Measurements from ENCODE around the gene SRI. TPM values are rescaled to one million over a fixed set of nuclear protein-coding genes. Genes with fewer than 3 reads are reported as not detected.
"Not testable (repeated sequence)": the region's sequence is repeated elsewhere in the genome, so short reads cannot be mapped to it uniquely, and the experiment has no call there.

SRI gene
- total and polyA plus RNA-seq, 2 donors (not counting 1 experiment from before 2014, with no cell fraction given), result 46.5 to 49.9 TPM

GRCh38 chr7:88268051-88268450 lies 48.2 kb upstream of the SRI start:
- no CpG with 5 or more reads among the region's 2 CpGs for WGBS (ENCODE audit: insufficient coverage)
- no peaks in the 10 kb centered on the region for H3K27me3 ChIP-seq (replicated peaks in 1 of 4; ENCODE audit: control extremely low read depth in 1 of 4, control insufficient read depth in 3 of 4, insufficient read depth in 4 of 4, low read length in 3 of 4)
- Mint-ChIP-seq H3K4me1 (no peaks in the 10 kb centered on the region), H3K27me3 (peaks cover 3% of the 10 kb centered on the region), H3K4me3 (no peak overlapping the region), H3K9me3 (ENCODE audit: insufficient read depth) (no peaks in the 10 kb centered on the region), H3K27ac (no peak overlapping the region)
- no peaks in the 10 kb centered on the region for H3K9me3 ChIP-seq (ENCODE audit: control extremely low read depth in 1 of 3, control insufficient read depth in 2 of 3, insufficient read depth in 1 of 3, low read length in 2 of 3)
- H3K79me2 ChIP-seq (ENCODE audit: control insufficient read depth, insufficient read depth, low read length), result no peaks in the 10 kb centered on the region
- H3K4me3 ChIP-seq (ENCODE audit: control extremely low read depth in 1 of 5, extremely low read depth in 1 of 5, insufficient read depth in 1 of 5, low read depth in 2 of 5, low read length in 4 of 5), result no peak overlapping the region
- ATAC-seq (ENCODE audit: low read depth) (no peak), DNase-seq (no peak)
- no peak overlapping the region for H2AFZ ChIP-seq (ENCODE audit: insufficient read depth, low read depth, low read length, poor library complexity, severe bottlenecking)
- intact Hi-C loops (cut with micrococcal nuclease), result no loop called here
- ChIA-PET POLR2A (no interaction called here), CTCF (no interaction called here)
- H3K9ac ChIP-seq (ENCODE audit: low read length), result no peak overlapping the region
- H3K4me1 ChIP-seq (ENCODE audit: control insufficient read depth in 2 of 2, insufficient read depth in 2 of 2, low read length in 2 of 2), result no peaks in the 10 kb centered on the region
- no peaks in the 10 kb centered on the region for H3K36me3 ChIP-seq (replicated peaks in 1 of 2; ENCODE audit: control extremely low read depth in 1 of 2, control insufficient read depth in 1 of 2, extremely low read depth in 1 of 2, insufficient read depth in 2 of 2, low read length in 1 of 2)
- H4K20me1 ChIP-seq (ENCODE audit: control insufficient read depth, insufficient read depth, low read length, poor library complexity, severe bottlenecking), result no peaks in the 10 kb centered on the region
- TF ChIP-seq, protein P1, sequence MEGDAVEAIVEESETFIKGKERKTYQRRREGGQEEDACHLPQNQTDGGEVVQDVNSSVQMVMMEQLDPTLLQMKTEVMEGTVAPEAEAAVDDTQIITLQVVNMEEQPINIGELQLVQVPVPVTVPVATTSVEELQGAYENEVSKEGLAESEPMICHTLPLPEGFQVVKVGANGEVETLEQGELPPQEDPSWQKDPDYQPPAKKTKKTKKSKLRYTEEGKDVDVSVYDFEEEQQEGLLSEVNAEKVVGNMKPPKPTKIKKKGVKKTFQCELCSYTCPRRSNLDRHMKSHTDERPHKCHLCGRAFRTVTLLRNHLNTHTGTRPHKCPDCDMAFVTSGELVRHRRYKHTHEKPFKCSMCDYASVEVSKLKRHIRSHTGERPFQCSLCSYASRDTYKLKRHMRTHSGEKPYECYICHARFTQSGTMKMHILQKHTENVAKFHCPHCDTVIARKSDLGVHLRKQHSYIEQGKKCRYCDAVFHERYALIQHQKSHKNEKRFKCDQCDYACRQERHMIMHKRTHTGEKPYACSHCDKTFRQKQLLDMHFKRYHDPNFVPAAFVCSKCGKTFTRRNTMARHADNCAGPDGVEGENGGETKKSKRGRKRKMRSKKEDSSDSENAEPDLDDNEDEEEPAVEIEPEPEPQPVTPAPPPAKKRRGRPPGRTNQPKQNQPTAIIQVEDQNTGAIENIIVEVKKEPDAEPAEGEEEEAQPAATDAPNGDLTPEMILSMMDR (IDR thresholded peaks at IDR 0.05), result no peak
- TF ChIP-seq EZH2 (IDR thresholded peaks at IDR 0.05; ENCODE audit: borderline replicate concordance, insufficient read depth, low read depth, low read length, poor library complexity, severe bottlenecking), result no peak
- no peak overlapping the region for H3K4me2 ChIP-seq (replicated peaks; ENCODE audit: low read depth, low read length, poor library complexity, severe bottlenecking)
- no peak overlapping the region for H3K27ac ChIP-seq (ENCODE audit: low read length in 2 of 2)

- intact Hi-C loops (cut with micrococcal nuclease), result no loop called here
- Histone ChIP-seq H3K4me1 (ENCODE audit: control insufficient read depth in 2 of 2, insufficient read depth in 2 of 2, low read length in 2 of 2) (no peaks in the 10 kb centered on the region), H3K27ac (ENCODE audit: low read length in 2 of 2) (no peak overlapping the region), H3K27me3 (replicated peaks in 1 of 4; ENCODE audit: control extremely low read depth in 1 of 4, control insufficient read depth in 3 of 4, insufficient read depth in 4 of 4, low read length in 3 of 4) (no peaks in the 10 kb centered on the region), H4K20me1 (ENCODE audit: control insufficient read depth, insufficient read depth, low read length, poor library complexity, severe bottlenecking) (no peaks in the 10 kb centered on the region), H2AFZ (ENCODE audit: insufficient read depth, low read depth, low read length, poor library complexity, severe bottlenecking) (no peak overlapping the region), H3K36me3 (replicated peaks in 1 of 2; ENCODE audit: control extremely low read depth in 1 of 2, control insufficient read depth in 1 of 2, extremely low read depth in 1 of 2, insufficient read depth in 2 of 2, low read length in 1 of 2) (no peaks in the 10 kb centered on the region), H3K4me3 (ENCODE audit: control extremely low read depth in 1 of 5, extremely low read depth in 1 of 5, insufficient read depth in 1 of 5, low read depth in 2 of 5, low read length in 4 of 5) (no peak overlapping the region), H3K79me2 (ENCODE audit: control insufficient read depth, insufficient read depth, low read length) (no peaks in the 10 kb centered on the region), H3K9ac (ENCODE audit: low read length) (no peak overlapping the region), H3K9me3 (ENCODE audit: control extremely low read depth in 1 of 3, control insufficient read depth in 2 of 3, insufficient read depth in 1 of 3, low read length in 2 of 3) (no peaks in the 10 kb centered on the region), H3K4me2 (replicated peaks; ENCODE audit: low read depth, low read length, poor library complexity, severe bottlenecking) (no peak overlapping the region)
- Mint-ChIP-seq H3K27me3 (peaks cover 3% of the 10 kb centered on the region), H3K4me1 (no peaks in the 10 kb centered on the region), H3K9me3 (ENCODE audit: insufficient read depth) (no peaks in the 10 kb centered on the region), H3K27ac (no peak overlapping the region), H3K4me3 (no peak overlapping the region)
- DNase-seq (no peak), ATAC-seq (ENCODE audit: low read depth) (no peak)
- POLR2A ChIA-PET, result no interaction called here
- TF ChIP-seq, protein P1 (IDR thresholded peaks at IDR 0.05), result no peak
- no peak for TF ChIP-seq EZH2 (IDR thresholded peaks at IDR 0.05; ENCODE audit: borderline replicate concordance, insufficient read depth, low read depth, low read length, poor library complexity, severe bottlenecking)
- CTCF ChIA-PET, result no interaction called here
- 91% methylated on average over 2 of the region's 4 CpGs for WGBS (ENCODE audit: insufficient coverage)
Measured at GRCh38 chr7:88267421-88267820, 47.6 kb upstream of the SRI start.

DNA sequence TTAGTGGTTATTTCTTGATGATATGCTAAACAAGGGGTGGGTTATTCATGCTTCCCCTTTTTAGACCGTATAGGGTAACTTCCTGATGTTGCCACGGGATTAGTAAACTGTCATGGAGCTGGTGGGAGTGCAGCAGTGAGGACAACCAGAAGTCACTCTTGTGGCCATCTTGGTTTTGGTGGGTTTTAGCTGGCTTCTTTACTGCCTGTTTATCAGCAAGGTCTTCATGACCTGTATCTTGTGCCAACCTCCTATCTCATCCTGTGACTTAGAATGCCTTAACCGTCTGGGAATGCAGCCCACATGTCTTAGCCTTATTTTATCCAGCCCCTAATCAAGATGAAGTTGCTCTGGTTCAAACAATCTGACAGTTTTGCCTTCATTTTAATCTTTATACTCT lies 45.1 kb upstream of the SRI start:
- H3K27me3 ChIP-seq (replicated peaks in 1 of 4; ENCODE audit: control extremely low read depth in 1 of 4, control insufficient read depth in 3 of 4, insufficient read depth in 4 of 4, low read length in 3 of 4); H3K27ac ChIP-seq (ENCODE audit: low read length in 2 of 2); H2AFZ ChIP-seq (ENCODE audit: insufficient read depth, low read depth, low read length, poor library complexity, severe bottlenecking); H3K4me2 ChIP-seq (replicated peaks; ENCODE audit: low read depth, low read length, poor library complexity, severe bottlenecking); H3K36me3 ChIP-seq (replicated peaks in 1 of 2; ENCODE audit: control extremely low read depth in 1 of 2, control insufficient read depth in 1 of 2, extremely low read depth in 1 of 2, insufficient read depth in 2 of 2, low read length in 1 of 2); DNase-seq; H3K9me3 Mint-ChIP-seq (ENCODE audit: insufficient read depth); H3K9ac ChIP-seq (ENCODE audit: low read length); H3K79me2 ChIP-seq (ENCODE audit: control insufficient read depth, insufficient read depth, low read length); H3K4me1 Mint-ChIP-seq; H3K27me3 Mint-ChIP-seq; POLR2A ChIA-PET; H3K4me1 ChIP-seq (ENCODE audit: control insufficient read depth in 2 of 2, insufficient read depth in 2 of 2, low read length in 2 of 2); H3K9me3 ChIP-seq (ENCODE audit: control extremely low read depth in 1 of 3, control insufficient read depth in 2 of 3, insufficient read depth in 1 of 3, low read length in 2 of 3); ATAC-seq (ENCODE audit: low read depth); H4K20me1 ChIP-seq (ENCODE audit: control insufficient read depth, insufficient read depth, low read length, poor library complexity, severe bottlenecking); H3K4me3 Mint-ChIP-seq; intact Hi-C loops (cut with micrococcal nuclease); CTCF ChIA-PET; H3K4me3 ChIP-seq (ENCODE audit: control extremely low read depth in 1 of 5, extremely low read depth in 1 of 5, insufficient read depth in 1 of 5, low read depth in 2 of 5, low read length in 4 of 5); H3K27ac Mint-ChIP-seq: not testable (repeated sequence)
- WGBS (ENCODE audit: insufficient coverage), result 50% methylated on average over 3 of the region's 3 CpGs
